ENCODE measurements around the gene DSCAML1.

The DSCAML1 gene

GRCh38 chr11:117720061-117720511, 76.9 kb downstream of the DSCAML1 start:
- no peak for FAIRE-seq

- no peak for FAIRE-seq
Measured at GRCh38 chr11:117719480-117719879, 77.5 kb downstream of the DSCAML1 start.

- FAIRE-seq = no peak
Measured at GRCh38 chr11:117717485-117718314, 79.3 kb downstream of the DSCAML1 start.

DNA sequence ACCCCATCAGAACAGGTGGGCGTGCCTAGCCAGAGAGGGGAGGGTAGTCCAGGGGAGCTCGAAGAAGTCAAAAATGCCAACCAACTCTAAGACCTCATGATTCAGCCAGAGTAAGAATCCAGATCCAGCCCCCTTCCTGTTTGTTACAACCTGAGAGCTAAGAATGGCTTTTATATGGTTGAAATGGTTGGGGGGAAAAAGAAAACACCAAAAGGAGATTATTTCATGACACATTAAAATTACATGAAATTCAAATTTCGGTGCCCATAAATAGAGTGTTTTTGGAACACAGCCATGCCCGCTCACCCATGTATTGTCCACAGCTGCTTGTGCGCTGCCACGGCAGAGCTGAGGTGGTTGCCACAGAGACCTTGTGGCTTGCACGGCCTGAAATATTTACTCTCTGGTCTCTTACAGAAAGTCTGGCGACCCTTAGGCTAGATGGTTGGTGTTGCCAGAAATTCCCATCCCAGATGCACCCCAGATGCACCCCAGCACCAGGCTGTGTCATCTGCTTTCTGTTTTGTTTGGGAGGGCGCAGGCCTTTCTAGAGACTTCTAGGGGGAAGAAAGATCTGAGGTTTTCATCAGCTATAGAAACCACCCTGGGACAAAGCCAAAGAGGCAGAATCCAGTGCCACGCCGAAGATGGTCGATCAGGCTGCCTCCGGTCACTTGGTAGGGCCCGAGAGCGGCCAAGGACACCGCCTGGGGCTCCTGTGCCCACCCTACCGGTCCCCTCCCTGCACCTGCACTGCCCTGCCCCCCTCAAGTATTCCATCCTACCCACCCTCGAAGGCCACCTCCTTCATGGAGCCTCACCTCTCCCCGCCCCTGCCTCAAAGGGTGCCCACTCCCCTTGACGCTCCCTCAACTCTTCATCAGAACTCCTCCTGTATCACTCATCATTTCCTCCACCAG, 80.2 kb downstream of the DSCAML1 start:
- no peak for FAIRE-seq

DNA sequence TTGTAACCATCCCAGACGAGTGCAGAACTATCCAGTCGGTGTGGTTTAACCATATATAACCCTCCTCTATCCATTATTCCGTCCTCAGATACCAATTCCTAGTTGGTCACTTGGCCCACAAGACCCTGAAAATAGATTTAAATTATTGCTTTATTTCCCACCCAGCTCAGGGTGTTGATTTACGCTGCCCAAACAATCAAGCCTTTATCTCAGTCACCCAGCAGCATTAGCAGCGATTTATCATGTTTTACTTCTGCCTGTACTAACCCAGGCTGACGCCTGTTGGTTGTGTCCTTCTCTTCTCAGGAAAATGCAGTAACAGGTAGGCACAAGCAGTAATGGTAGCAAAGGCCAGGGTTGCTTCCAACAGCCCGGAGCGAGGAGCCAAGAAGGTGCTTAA, 81.2 kb downstream of the DSCAML1 start:
- FAIRE-seq = no peak

DNA sequence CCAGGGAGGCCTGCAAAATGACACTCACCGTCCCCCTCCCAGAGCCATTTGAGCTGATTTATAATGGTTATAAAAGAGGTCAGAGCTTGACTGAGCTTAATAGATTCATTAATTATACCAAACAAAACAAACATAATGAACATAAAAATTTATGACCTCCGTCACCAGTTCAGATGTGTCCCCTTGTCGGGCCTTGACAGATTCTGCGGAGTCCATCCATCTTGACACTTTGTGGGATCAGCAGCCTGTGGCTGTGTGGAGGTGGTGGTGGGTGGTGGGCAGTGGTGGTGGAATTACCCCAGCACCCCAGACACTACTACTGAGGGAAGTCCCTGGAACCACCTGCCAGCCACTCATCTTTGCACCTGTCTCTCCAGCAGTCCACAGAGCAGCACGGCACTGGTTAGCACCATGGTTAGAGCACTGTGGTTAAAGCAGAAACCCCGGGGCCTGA, 83.5 kb downstream of the DSCAML1 start:
- FAIRE-seq = no peak

GRCh38 chr11:117712530-117712929, 84.5 kb downstream of the DSCAML1 start:
- no peak for FAIRE-seq

DNA sequence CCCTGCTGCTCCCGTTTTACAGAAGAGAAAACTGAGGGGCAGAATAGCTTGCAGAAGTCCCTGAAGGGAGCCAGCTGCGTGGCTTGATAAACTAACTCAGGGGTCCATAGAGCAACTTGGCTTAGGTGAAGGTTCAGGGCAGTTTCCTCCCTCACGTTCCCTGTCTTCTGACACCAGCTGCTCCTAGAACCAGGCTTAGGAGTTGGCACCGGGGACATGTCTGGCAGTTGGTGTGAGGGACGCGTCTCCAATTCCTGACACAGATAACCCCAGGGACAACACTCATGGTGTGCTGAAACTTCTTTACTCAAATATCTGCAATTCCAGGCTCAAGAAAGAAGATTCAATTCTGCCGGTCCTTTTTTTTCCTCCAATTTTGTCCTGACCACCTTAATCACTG, 85.7 kb downstream of the DSCAML1 start:
- no peak for FAIRE-seq

DNA sequence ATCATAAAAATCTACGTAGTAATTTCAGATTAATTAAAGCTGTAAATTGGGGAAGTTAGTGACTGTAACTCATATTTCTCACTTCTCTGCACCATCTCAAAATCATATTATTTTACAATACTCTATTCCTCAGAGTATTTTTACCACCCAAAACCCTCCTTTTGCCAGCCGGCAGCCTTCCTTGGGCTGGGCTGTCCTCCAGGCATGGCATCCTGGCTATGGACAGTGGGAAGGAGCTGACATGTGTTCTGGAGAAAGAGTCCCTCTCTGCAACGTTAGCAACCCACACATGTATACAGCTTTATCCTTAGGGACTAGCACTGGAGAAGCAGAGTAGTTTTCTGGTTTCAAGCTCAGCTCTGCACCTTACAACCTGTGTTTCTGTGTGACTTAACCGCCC, 86.8 kb downstream of the DSCAML1 start:
- no peak for FAIRE-seq

GRCh38 chr11:117706322-117706814, 90.6 kb downstream of the DSCAML1 start:
- no peak for FAIRE-seq

GRCh38 chr11:117705866-117706265, 91.2 kb downstream of the DSCAML1 start:
- FAIRE-seq = no peak

- no peak for FAIRE-seq
Measured at GRCh38 chr11:117704395-117705100, 92.5 kb downstream of the DSCAML1 start.

- FAIRE-seq = no peak
Measured at GRCh38 chr11:117702946-117703598, 93.9 kb downstream of the DSCAML1 start.

GRCh38 chr11:117701781-117702180, 95.2 kb downstream of the DSCAML1 start:
- no peak for FAIRE-seq

GRCh38 chr11:117700551-117700950, 96.5 kb downstream of the DSCAML1 start:
- no peak for FAIRE-seq

DNA sequence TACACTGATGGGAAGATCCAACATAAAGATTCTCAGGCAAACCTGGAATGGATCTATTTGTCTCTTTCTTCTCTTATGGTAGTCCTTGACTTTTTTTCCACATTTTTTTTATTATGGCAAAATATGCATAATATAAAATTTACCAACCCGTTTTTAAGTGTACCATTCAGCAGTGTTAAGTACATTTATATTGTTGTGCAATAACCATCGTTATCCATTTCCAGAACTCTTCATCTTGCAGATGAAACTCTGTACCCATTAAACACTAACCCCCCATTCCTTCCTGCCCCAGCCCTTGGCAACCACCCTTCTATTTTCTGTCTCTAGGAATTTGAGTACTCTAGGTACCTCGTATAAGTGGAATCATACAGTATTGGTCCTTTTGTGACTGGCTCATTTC, 99.7 kb downstream of the DSCAML1 start:
- no peak for FAIRE-seq

- no peak for FAIRE-seq
Measured at GRCh38 chr11:117696540-117696939, 100.5 kb downstream of the DSCAML1 start.

DNA sequence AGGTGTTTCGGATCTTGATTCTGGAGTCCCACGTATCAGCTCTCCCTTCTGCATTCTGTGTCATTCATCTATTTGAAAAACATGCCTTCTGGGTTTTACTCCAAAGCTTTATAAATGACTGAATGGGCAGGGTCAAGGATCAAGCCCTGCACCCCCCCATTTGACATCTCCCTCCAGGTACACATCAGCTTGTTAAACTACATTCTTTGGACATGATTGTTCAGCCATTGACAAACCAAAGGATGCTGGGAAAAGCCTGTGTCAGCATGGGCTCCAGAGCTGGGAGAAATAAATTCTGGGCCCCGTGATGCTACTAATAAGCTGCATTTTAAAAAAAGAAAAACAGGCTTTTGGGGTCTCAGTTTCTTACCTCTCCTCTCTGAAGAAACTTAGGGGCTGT, 103.7 kb downstream of the DSCAML1 start:
- FAIRE-seq = no peak

GRCh38 chr11:117691516-117691915, 105.5 kb downstream of the DSCAML1 start:
- no peak for FAIRE-seq

GRCh38 chr11:117691218-117691514, 105.8 kb downstream of the DSCAML1 start:
- no peak for FAIRE-seq

GRCh38 chr11:117690484-117691217, 106.4 kb downstream of the DSCAML1 start:
- FAIRE-seq = no peak
